ENCODE results near the gene MARCHF10.

GRCh38 chr17:62763891-62764600 is 44.1 kb downstream of the MARCHF10 start:
- TF ChIP-seq, protein P1, sequence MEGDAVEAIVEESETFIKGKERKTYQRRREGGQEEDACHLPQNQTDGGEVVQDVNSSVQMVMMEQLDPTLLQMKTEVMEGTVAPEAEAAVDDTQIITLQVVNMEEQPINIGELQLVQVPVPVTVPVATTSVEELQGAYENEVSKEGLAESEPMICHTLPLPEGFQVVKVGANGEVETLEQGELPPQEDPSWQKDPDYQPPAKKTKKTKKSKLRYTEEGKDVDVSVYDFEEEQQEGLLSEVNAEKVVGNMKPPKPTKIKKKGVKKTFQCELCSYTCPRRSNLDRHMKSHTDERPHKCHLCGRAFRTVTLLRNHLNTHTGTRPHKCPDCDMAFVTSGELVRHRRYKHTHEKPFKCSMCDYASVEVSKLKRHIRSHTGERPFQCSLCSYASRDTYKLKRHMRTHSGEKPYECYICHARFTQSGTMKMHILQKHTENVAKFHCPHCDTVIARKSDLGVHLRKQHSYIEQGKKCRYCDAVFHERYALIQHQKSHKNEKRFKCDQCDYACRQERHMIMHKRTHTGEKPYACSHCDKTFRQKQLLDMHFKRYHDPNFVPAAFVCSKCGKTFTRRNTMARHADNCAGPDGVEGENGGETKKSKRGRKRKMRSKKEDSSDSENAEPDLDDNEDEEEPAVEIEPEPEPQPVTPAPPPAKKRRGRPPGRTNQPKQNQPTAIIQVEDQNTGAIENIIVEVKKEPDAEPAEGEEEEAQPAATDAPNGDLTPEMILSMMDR (IDR thresholded peaks at IDR 0.05; ENCODE audit: low read depth, low read length) = no peak
- no peak for TF ChIP-seq POLR2A (IDR thresholded peaks at IDR 0.05; ENCODE audit: extremely low read depth, insufficient read length)

All from NB4 (cell line).